Suprapubic skin (tissue), 4 donors: ENCODE measurements around the gene SOX5. TPM values are rescaled to one million over a fixed set of nuclear protein-coding genes. Genes with fewer than 3 reads are reported as not detected.

Experiments used
- DNase-seq, 2 donors: peaks; one replicate each; pipeline ENCODE4 v3.0.0-alpha.2; 2019; ENCODE audit warnings: low spot score in 2 of 2
- H3K27ac ChIP-seq: fragments of 200-600 bp; sonication (generic); one replicate; pipeline ENCODE4 v1.5.1; 2019
- H3K27me3 ChIP-seq: fragments of 200-600 bp; sonication (generic); one replicate; pipeline ENCODE4 v1.5.1; 2019
- H3K36me3 ChIP-seq: fragments of 200-600 bp; sonication (generic); one replicate; pipeline ENCODE4 v1.5.1; 2019
- H3K4me1 ChIP-seq: fragments of 200-600 bp; sonication (generic); one replicate; pipeline ENCODE4 v1.5.1; 2019
- H3K4me3 ChIP-seq: fragments of 200-600 bp; sonication (generic); one replicate; pipeline ENCODE4 v1.5.1; 2019; ENCODE audit warnings: mild to moderate bottlenecking
- H3K9me3 ChIP-seq: fragments of 200-600 bp; sonication (generic); one replicate; pipeline ENCODE4 v1.5.1; 2019
- EP300 ChIP-seq: sonication (generic); formaldehyde crosslinking; IDR thresholded peaks from one replicate; pipeline ENCODE4 v1.6.1; 2017; ENCODE audit warnings: antibody characterized with exemption
- POLR2A ChIP-seq, 2 donors: fragments of 450-650 bp; IDR thresholded peaks; one replicate each; pipeline ENCODE4 v1.6.1; 2017; ENCODE audit warnings: antibody characterized with exemption in 2 of 2, mild to moderate bottlenecking in 2 of 2, moderate library complexity in 2 of 2
- POLR2AphosphoS5 ChIP-seq, 3 donors: sonication (generic); formaldehyde crosslinking; IDR thresholded peaks; one replicate each; pipeline ENCODE4 v1.6.1; 2017; ENCODE audit warnings: antibody characterized with exemption in 3 of 3
- WGBS: methylation state at CpG from one replicate; pipeline ENCODE4 v1.1.5; 2018; 5-methylcytosine and 5-hydroxymethylcytosine counted together
- total RNA-seq, 4 donors: library from RNA; depleted of rRNA; stranded (reverse); fragments of >200 nt; gene quantifications; one replicate each; pipeline ENCODE4 v1.1.0, GENCODE V29; 2016
- TF ChIP-seq, protein P1 (sequence below), 2 donors: fragments of 200-600 bp in 1 of 2; fragments of 450-650 bp in 1 of 2; sonication (generic) in 1 of 2; IDR thresholded peaks; one replicate each; pipeline ENCODE4 v1.5.1; 2016 to 2019; ENCODE audit warnings: antibody characterized with exemption in 2 of 2, mild to moderate bottlenecking in 1 of 2, moderate library complexity in 1 of 2

The SOX5 gene
- total RNA-seq, 4 donors from 2014 or later, result 19.0 to 110 (median 23.2) TPM

DNA sequence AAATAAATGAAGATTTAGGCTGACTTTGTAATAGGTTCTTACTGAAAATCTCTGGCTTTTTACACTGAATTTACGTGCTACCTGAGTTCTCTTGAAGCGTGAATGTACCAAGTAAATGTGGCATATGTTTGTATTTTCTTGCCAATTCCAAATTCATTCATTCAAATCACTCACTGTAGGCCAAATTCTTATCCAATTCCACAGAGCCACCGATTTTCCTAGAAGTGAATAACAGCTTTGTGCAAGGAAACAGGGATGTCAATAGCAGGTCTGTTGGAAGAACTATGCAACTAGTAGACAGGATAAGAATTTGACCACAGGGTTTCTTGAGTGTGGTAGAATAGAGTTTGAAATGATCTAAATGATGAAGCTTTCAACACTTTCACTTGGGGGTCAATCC lies 86.8 kb downstream of the SOX5 start:
- no peaks in the 10 kb centered on the region for H3K27me3 ChIP-seq
- no peak overlapping the region for H3K4me3 ChIP-seq
- no peaks in the 10 kb centered on the region for H3K36me3 ChIP-seq
- no peak for DNase-seq
- no peaks in the 10 kb centered on the region for H3K4me1 ChIP-seq
- H3K27ac ChIP-seq, result no peak overlapping the region
- TF ChIP-seq POLR2A (IDR thresholded peaks at IDR 0.05) (no peak), POLR2AphosphoS5 (IDR thresholded peaks at IDR 0.05) (no peak), EP300 (no peak)
- TF ChIP-seq, protein P1, sequence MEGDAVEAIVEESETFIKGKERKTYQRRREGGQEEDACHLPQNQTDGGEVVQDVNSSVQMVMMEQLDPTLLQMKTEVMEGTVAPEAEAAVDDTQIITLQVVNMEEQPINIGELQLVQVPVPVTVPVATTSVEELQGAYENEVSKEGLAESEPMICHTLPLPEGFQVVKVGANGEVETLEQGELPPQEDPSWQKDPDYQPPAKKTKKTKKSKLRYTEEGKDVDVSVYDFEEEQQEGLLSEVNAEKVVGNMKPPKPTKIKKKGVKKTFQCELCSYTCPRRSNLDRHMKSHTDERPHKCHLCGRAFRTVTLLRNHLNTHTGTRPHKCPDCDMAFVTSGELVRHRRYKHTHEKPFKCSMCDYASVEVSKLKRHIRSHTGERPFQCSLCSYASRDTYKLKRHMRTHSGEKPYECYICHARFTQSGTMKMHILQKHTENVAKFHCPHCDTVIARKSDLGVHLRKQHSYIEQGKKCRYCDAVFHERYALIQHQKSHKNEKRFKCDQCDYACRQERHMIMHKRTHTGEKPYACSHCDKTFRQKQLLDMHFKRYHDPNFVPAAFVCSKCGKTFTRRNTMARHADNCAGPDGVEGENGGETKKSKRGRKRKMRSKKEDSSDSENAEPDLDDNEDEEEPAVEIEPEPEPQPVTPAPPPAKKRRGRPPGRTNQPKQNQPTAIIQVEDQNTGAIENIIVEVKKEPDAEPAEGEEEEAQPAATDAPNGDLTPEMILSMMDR (IDR thresholded peaks at IDR 0.05), result no peak
- 79% methylated on average over 3 of the region's 3 CpGs for WGBS
- H3K9me3 ChIP-seq, result no peaks in the 10 kb centered on the region

- Histone ChIP-seq H3K9me3 (no peaks in the 10 kb centered on the region), H3K36me3 (no peaks in the 10 kb centered on the region), H3K27ac (no peak overlapping the region), H3K4me3 (no peak overlapping the region), H3K4me1 (no peaks in the 10 kb centered on the region), H3K27me3 (no peaks in the 10 kb centered on the region)
- DNase-seq, result no peak
- TF ChIP-seq, protein P1 (IDR thresholded peaks at IDR 0.05), result no peak
- TF ChIP-seq POLR2AphosphoS5 (IDR thresholded peaks at IDR 0.05), result no peak
- TF ChIP-seq POLR2A (IDR thresholded peaks at IDR 0.05), result no peak
- no peak for TF ChIP-seq EP300
- 76% methylated on average over 1 of the region's 1 CpG for WGBS
These were observed 89.5 kb downstream of the SOX5 start for GRCh38 chr12:23860019-23860418.

DNA sequence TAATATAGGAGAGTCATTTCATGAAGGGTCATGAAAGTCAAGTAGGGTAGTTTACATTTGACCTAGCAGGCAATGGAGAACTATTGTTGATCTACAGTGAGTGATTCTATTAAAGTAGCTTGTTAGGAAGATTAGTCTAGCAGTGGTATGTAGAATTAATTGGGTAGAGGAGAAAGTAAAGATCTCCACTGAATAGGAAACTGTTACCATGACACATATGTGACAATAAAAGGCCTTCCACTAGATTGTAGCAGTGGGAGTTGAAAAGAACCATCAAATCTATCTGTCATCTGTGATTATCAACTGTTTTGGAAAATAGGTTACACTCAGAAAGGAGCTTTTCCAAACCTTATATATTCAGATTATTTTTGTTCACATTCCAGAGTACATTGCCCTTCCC lies 92.3 kb downstream of the SOX5 start:
- Histone ChIP-seq H3K9me3 (no peaks in the 10 kb centered on the region), H3K27ac (no peak overlapping the region), H3K36me3 (no peaks in the 10 kb centered on the region), H3K4me3 (no peak overlapping the region), H3K4me1 (no peaks in the 10 kb centered on the region), H3K27me3 (no peaks in the 10 kb centered on the region)
- TF ChIP-seq POLR2A (IDR thresholded peaks at IDR 0.05), result no peak
- no peak for TF ChIP-seq EP300
- no peak for TF ChIP-seq POLR2AphosphoS5 (IDR thresholded peaks at IDR 0.05)
- TF ChIP-seq, protein P1 (IDR thresholded peaks at IDR 0.05), result no peak
- no peak for DNase-seq

- TF ChIP-seq EP300 (no peak), POLR2AphosphoS5 (IDR thresholded peaks at IDR 0.05) (no peak), POLR2A (IDR thresholded peaks at IDR 0.05) (no peak)
- TF ChIP-seq, protein P1 (IDR thresholded peaks at IDR 0.05), result no peak
- Histone ChIP-seq H3K36me3 (no peaks in the 10 kb centered on the region), H3K27ac (no peak overlapping the region), H3K4me1 (no peaks in the 10 kb centered on the region), H3K4me3 (no peak overlapping the region), H3K9me3 (no peaks in the 10 kb centered on the region), H3K27me3 (no peaks in the 10 kb centered on the region)
- 69% methylated on average over 4 of the region's 4 CpGs for WGBS
- DNase-seq, result no peak
These were observed 93.7 kb downstream of the SOX5 start for GRCh38 chr12:23855813-23856212.

- no peak for TF ChIP-seq POLR2A (IDR thresholded peaks at IDR 0.05)
- TF ChIP-seq, protein P1 (IDR thresholded peaks at IDR 0.05), result no peak
- TF ChIP-seq EP300, result no peak
- TF ChIP-seq POLR2AphosphoS5 (IDR thresholded peaks at IDR 0.05), result no peak
These were observed 94.9 kb downstream of the SOX5 start for GRCh38 chr12:23854598-23854997.

More at GRCh38 chr12:23854598-23854997, 94.9 kb downstream of the SOX5 start:
- no peak overlapping the region for H3K4me3 ChIP-seq
- H3K27me3 ChIP-seq, result no peaks in the 10 kb centered on the region
- no peak for DNase-seq
- no peaks in the 10 kb centered on the region for H3K4me1 ChIP-seq
- H3K9me3 ChIP-seq, result no peaks in the 10 kb centered on the region
- no peak overlapping the region for H3K27ac ChIP-seq
- H3K36me3 ChIP-seq, result no peaks in the 10 kb centered on the region
